Activated CD4-positive, CD25-positive, alpha-beta regulatory T cell treated with anti-CD3 and anti-CD28 coated beads, Interleukin-2, amount 50 U/mL, for 24 hours (primary cell): Measurements from ENCODE around the gene STING1.
A peak's percentile ranks its signal among the peaks of the same experiment; 100 is the strongest.

Experiments
- ATAC-seq, 2 donors: fragments of 150-1000 bp; cut with Tn5 transposase; one replicate each; pipeline ENCODE4 v1.10.0; 2021; ENCODE audit warnings: mild to moderate bottlenecking in 1 of 2, moderate library complexity in 1 of 2

The STING1 gene

GRCh38 chr5:139439013-139439903 is 43.3 kb downstream of the STING1 start, which contains the start of gene DNAJC18:
Gene DNAJC18, minus strand, starts transcription at chr5:139439525. Its CDS starts 80 bp downstream, at chr5:139439445.
- peak; percentile 78 to 80 for ATAC-seq

GRCh38 chr5:139438707-139439012 is 43.9 kb downstream of the STING1 start:
- ATAC-seq: no peak

- ATAC-seq: no peak
Observed at GRCh38 chr5:139435676-139436075, 46.9 kb downstream of the STING1 start.

- no peak for ATAC-seq
Observed at GRCh38 chr5:139431706-139432105, 50.9 kb downstream of the STING1 start.

- peak; percentile 79 to 86 for ATAC-seq
Observed at GRCh38 chr5:139430015-139430414, 52.5 kb downstream of the STING1 start.

GRCh38 chr5:139426203-139426885 is 56.2 kb downstream of the STING1 start:
- ATAC-seq: no peak
